K562 treated with DMSO at 1 percent for 48 hours (cell line): Measurements from ENCODE around the gene SUMO3. TPM values are rescaled to one million over a fixed set of nuclear protein-coding genes. Genes with fewer than 3 reads are reported as not detected.

Source experiments
- total RNA-seq: library from RNA; unstranded; fragments of 300-600 nt; gene quantifications from 2 replicates; pipeline ENCODE4 v1.2.3, GENCODE V29; 2022; ENCODE audit warnings: low replicate concordance; ENCODE audit errors: extremely low read depth

The SUMO3 gene
- total RNA-seq = not detected in 2 replicates

DNA sequence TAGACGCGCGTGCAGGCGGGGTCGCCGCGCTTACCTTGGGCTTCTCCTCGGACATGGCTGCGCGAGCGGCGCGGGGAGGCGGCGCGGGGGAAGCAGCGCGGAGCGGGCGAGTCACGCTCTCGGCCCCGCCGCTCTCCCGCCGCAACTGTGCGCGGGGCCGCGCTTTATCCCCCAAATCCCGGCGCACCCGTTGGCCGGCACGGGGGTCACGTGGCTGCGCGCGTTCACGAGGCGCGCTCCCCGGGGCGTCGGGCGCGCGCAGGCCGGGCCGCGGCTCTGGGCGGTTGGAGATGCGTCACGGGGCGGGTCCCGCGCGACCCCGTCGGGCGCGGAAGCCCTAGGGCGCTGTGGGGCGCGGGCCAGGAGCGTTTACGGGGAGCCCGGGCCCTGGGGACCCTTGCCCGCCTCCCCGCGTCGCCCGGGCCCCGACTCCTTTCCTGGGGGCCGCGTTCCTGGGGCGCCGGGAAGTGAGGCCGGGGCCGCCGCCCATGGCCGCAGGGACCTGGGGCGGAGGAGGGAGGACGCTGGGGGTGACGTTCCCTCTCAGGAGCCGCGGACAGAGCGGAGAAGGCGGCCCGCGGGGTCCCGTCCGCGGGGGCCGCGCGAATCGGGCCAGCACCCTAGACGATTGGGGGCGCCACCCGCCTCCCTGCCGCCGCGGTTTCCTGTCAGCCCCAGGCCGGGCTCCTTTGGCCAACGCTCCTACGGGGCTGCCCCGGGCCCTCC, at the start of gene SUMO3:
SUMO3 (minus strand) TSS at position 149 of the 726 bp plus-strand sequence; CDS start at position 55, 94 bp downstream.

DNA sequence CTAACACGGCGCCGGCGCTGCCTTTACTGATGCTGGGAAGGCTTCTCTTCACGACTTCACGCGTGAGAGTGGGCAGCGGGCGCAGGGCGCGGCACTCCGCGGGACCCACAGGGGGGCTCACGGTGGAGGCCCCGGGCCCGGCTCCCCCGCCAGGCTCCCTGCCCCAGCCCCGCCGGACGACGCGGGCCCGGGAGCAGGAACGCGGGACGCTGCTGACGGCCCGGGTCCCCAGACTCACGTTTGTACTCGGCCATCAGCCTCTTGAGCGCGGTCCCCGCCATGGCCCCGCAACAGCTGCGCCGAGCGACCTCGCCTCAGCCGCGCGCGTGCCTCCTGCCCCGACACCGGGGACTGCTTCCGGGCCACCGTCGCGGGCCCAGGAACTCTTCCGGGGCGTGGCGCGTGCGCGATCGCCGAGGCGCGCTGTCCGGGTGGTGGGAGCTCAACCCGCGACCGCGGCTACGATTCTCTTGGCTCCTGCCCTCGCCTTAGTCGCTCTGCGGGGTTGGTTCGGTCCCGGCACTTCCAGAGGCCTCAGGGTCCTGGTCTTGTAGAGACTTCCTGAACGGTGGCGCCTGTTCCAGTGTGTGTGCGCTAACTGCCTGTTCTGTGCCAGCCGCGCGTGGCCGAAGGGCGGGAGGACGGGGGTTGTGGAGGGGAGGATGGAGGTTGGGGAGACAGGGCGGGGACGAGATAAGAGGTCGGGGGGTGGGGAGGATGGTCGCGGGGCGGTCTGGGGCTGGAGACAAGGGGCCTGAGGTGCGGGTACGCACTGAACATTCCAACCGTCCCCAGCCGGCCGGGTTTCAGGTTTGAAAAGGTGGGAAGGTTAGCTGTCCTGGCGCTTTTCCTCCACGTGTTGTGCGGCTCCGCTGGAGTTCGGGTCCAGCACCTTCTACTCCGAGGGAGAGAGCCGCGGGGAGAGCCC, 16.1 kb downstream of the SUMO3 start, which contains the start of gene UBE2G2:
UBE2G2 (minus strand) TSS at position 353 of the 928 bp plus-strand sequence; CDS start at position 281, 72 bp downstream.

Other genes starting within 250 kb of the SUMO3 start
- not detected in 2 replicates for gene KRTAP10-4, start 244.3 kb downstream of the SUMO3 start, total RNA-seq
- gene KRTAP10-5, start 237.5 kb downstream of the SUMO3 start, total RNA-seq = not detected in 2 replicates
- not detected in 2 replicates for gene KRTAP10-6, start 225.6 kb downstream of the SUMO3 start, total RNA-seq
- not detected in 2 replicates for gene KRTAP10-7, start 217.5 kb downstream of the SUMO3 start, total RNA-seq
- gene KRTAP10-8, start 206.0 kb downstream of the SUMO3 start, total RNA-seq = not detected in 2 replicates
- gene KRTAP10-9, start 191.0 kb downstream of the SUMO3 start, total RNA-seq = not detected in 2 replicates
- gene KRTAP10-10, start 180.7 kb downstream of the SUMO3 start, total RNA-seq = not detected in 2 replicates
- gene KRTAP10-11, start 171.6 kb downstream of the SUMO3 start, total RNA-seq = not detected in 2 replicates
- not detected in 2 replicates for gene KRTAP12-4, start 163.4 kb downstream of the SUMO3 start, total RNA-seq
- not detected in 2 replicates for gene KRTAP12-3, start 160.1 kb downstream of the SUMO3 start, total RNA-seq
- not detected in 2 replicates for gene KRTAP12-2, start 151.1 kb downstream of the SUMO3 start, total RNA-seq
- not detected in 2 replicates for gene KRTAP12-1, start 135.9 kb downstream of the SUMO3 start, total RNA-seq
- not detected in 2 replicates for gene KRTAP10-12, start 120.9 kb downstream of the SUMO3 start, total RNA-seq
- not detected in 2 replicates for gene TSPEAR, start 106.5 kb downstream of the SUMO3 start, total RNA-seq
- 245 TPM in 1 of 2 replicates, not detected in the other for gene UBE2G2, start 16.2 kb downstream of the SUMO3 start, total RNA-seq
- not detected in 2 replicates for gene PTTG1IP, start 55.6 kb upstream of the SUMO3 start, total RNA-seq
- not detected in 2 replicates for gene ITGB2, start 102.8 kb upstream of the SUMO3 start, total RNA-seq
- gene SLX9, start 122.0 kb upstream of the SUMO3 start, total RNA-seq = not detected in 2 replicates